ENCODE data around the gene C1orf116. TPM values are rescaled to one million over a fixed set of nuclear protein-coding genes. Genes with fewer than 3 reads are reported as not detected.
A peak's percentile ranks its signal among the peaks of the same experiment; 100 is the strongest.

The C1orf116 gene
- polyA plus RNA-seq, 3 donors = 0.03 to 0.04 TPM; not detected in 1

- peaks cover 24% of the 10 kb centered on the region for H3K4me1 Mint-ChIP-seq
- no peak overlapping the region for H3K4me2 ChIP-seq (replicated peaks; ENCODE audit: extremely low read depth, low read length, poor library complexity, severe bottlenecking)
Measured at GRCh38 chr1:207073906-207074820, 41.6 kb upstream of the C1orf116 start.

GRCh38 chr1:207072233-207072632, 39.7 kb upstream of the C1orf116 start:
- H3K4me1 ChIP-seq (ENCODE audit: control insufficient read depth in 1 of 2, insufficient read depth in 2 of 2, low read length in 2 of 2) = peaks cover 11 to 33% of the 10 kb centered on the region in 2 donors
- no peak overlapping the region for H2AFZ ChIP-seq (ENCODE audit: insufficient read depth, low read depth, low read length, poor library complexity, severe bottlenecking)
- Mint-ChIP-seq H3K4me3 (no peak overlapping the region), H3K4me1 (peaks cover 26% of the 10 kb centered on the region), H3K27me3 (ENCODE audit: low read depth in 3 of 3) (peaks cover 0 to 7% (median 0%) of the 10 kb centered on the region in 3 donors), H3K9me3 (peaks cover 0 to 2% (median 0%) of the 10 kb centered on the region in 7 donors), H3K36me3 (peaks cover 45 to 72% of the 10 kb centered on the region in 2 donors), H3K27ac (peak overlapping the region in 2 of 7 donors; percentile 37 to 46)
- H3K79me2 ChIP-seq (ENCODE audit: insufficient read depth, low read length) = no peaks in the 10 kb centered on the region
- H3K9me3 ChIP-seq (replicated peaks in 1 of 2; ENCODE audit: control insufficient read depth in 1 of 2, insufficient read depth in 1 of 2, low read length in 2 of 2) = no peaks in the 10 kb centered on the region
- 22% methylated on average over 7 of the region's 8 CpGs for WGBS (ENCODE audit: insufficient coverage)
- H3K4me3 ChIP-seq (replicated peaks in 1 of 3; ENCODE audit: low read depth in 2 of 3, low read length in 3 of 3) = no peak overlapping the region
- no peak overlapping the region for H3K9ac ChIP-seq (ENCODE audit: insufficient read depth, low read length, poor library complexity, severe bottlenecking)
- TF ChIP-seq CTCF (IDR thresholded peaks at IDR 0.05) = no peak
- DNase-seq = no peak
- no peaks in the 10 kb centered on the region for H4K20me1 ChIP-seq (ENCODE audit: insufficient read depth, low read length)
- no peak overlapping the region for H3K27ac ChIP-seq (ENCODE audit: low read depth in 1 of 2, low read length in 2 of 2)
- no peaks in the 10 kb centered on the region for H3K27me3 ChIP-seq (ENCODE audit: control insufficient read depth in 2 of 2, insufficient read depth in 2 of 2, low read length in 2 of 2)
- intact Hi-C loops (cut with micrococcal nuclease) = no loop called here
- H3K36me3 ChIP-seq (replicated peaks in 1 of 2; ENCODE audit: control insufficient read depth in 1 of 2, insufficient read depth in 2 of 2, low read length in 2 of 2) = peaks cover 18 to 37% of the 10 kb centered on the region in 2 donors
- no peak overlapping the region for H3K4me2 ChIP-seq (replicated peaks; ENCODE audit: extremely low read depth, low read length, poor library complexity, severe bottlenecking)

More at GRCh38 chr1:207073906-207074820, 41.6 kb upstream of the C1orf116 start:
- H2AFZ ChIP-seq (ENCODE audit: insufficient read depth, low read depth, low read length, poor library complexity, severe bottlenecking) = no peak overlapping the region
- Mint-ChIP-seq H3K9me3 (peaks cover 0 to 2% (median 0%) of the 10 kb centered on the region in 7 donors), H3K36me3 (peaks cover 29 to 55% of the 10 kb centered on the region in 2 donors), H3K27ac (no peak overlapping the region), H3K27me3 (ENCODE audit: low read depth in 3 of 3) (peaks cover 0 to 4% (median 0%) of the 10 kb centered on the region in 3 donors), H3K4me3 (no peak overlapping the region)
- H3K9me3 ChIP-seq (replicated peaks in 1 of 2; ENCODE audit: control insufficient read depth in 1 of 2, insufficient read depth in 1 of 2, low read length in 2 of 2) = no peaks in the 10 kb centered on the region
- peaks cover 11 to 30% of the 10 kb centered on the region in 2 donors for H3K4me1 ChIP-seq (ENCODE audit: control insufficient read depth in 1 of 2, insufficient read depth in 2 of 2, low read length in 2 of 2)
- H3K4me3 ChIP-seq (replicated peaks in 1 of 3; ENCODE audit: low read depth in 2 of 3, low read length in 3 of 3) = no peak overlapping the region
- H4K20me1 ChIP-seq (ENCODE audit: insufficient read depth, low read length) = no peaks in the 10 kb centered on the region
- H3K9ac ChIP-seq (ENCODE audit: insufficient read depth, low read length, poor library complexity, severe bottlenecking) = no peak overlapping the region
- no CpG with 5 or more reads among the region's 4 CpGs for WGBS (ENCODE audit: insufficient coverage)
- H3K27ac ChIP-seq (ENCODE audit: low read depth in 1 of 2, low read length in 2 of 2) = no peak overlapping the region
- no peak for DNase-seq
- intact Hi-C loops (cut with micrococcal nuclease) = no loop called here
- no peaks in the 10 kb centered on the region for H3K79me2 ChIP-seq (ENCODE audit: insufficient read depth, low read length)
- H3K36me3 ChIP-seq (replicated peaks in 1 of 2; ENCODE audit: control insufficient read depth in 1 of 2, insufficient read depth in 2 of 2, low read length in 2 of 2) = peaks cover 5 to 23% of the 10 kb centered on the region in 2 donors
- TF ChIP-seq CTCF (IDR thresholded peaks at IDR 0.05) = no peak
- H3K27me3 ChIP-seq (ENCODE audit: control insufficient read depth in 2 of 2, insufficient read depth in 2 of 2, low read length in 2 of 2) = no peaks in the 10 kb centered on the region
